Neural progenitor cell (in vitro differentiated cells): Measurements from ENCODE around the gene FHDC1. TPM values are rescaled to one million over a fixed set of nuclear protein-coding genes. Genes with fewer than 3 reads are reported as not detected.

ENCODE experiments used
- DNase-seq: peaks from one replicate; pipeline ENCODE4 v3.0.0-alpha.2; 2016; ENCODE audit warnings: low spot score
- H2AFZ ChIP-seq: fragments of 200-600 bp; sonication (generic); replicated peaks from 2 replicates; pipeline ENCODE4 v1.6.1; 2016; ENCODE audit warnings: antibody characterized with exemption
- H3F3A ChIP-seq: fragments of 200-600 bp; sonication (generic); 2 replicates; pipeline ENCODE4 v1.6.1; 2016; ENCODE audit warnings: antibody characterized with exemption, low read depth
- H3K27ac ChIP-seq: fragments of 200-600 bp; sonication (generic); 2 replicates; pipeline ENCODE4 v1.5.1; 2016; ENCODE audit warnings: mild to moderate bottlenecking
- H3K27me3 ChIP-seq: fragments of 200-600 bp; sonication (generic); 2 replicates; pipeline ENCODE4 v1.6.1; 2016; ENCODE audit warnings: mild to moderate bottlenecking, moderate library complexity
- H3K36me3 ChIP-seq: fragments of 200-600 bp; sonication (generic); 2 replicates; pipeline ENCODE4 v1.5.1; 2016
- H3K4me1 ChIP-seq: fragments of 200-600 bp; sonication (generic); 2 replicates; pipeline ENCODE4 v1.6.1; 2016; ENCODE audit warnings: mixed run types
- H3K4me2 ChIP-seq: fragments of 200-600 bp; sonication (generic); 2 replicates; pipeline ENCODE4 v1.6.1; 2016
- H3K4me3 ChIP-seq: fragments of 200-600 bp; sonication (generic); 2 replicates; pipeline ENCODE4 v1.5.1; 2016
- H3K79me2 ChIP-seq: fragments of 200-600 bp; sonication (generic); 2 replicates; pipeline ENCODE4 v1.6.1; 2016; ENCODE audit warnings: low read depth
- H3K9ac ChIP-seq: fragments of 200-600 bp; sonication (generic); 2 replicates; pipeline ENCODE4 v1.6.1; 2016
- H3K9me3 ChIP-seq: fragments of 200-600 bp; sonication (generic); 2 replicates; pipeline ENCODE4 v1.5.1; 2016; ENCODE audit warnings: low read depth
- H4K20me1 ChIP-seq: fragments of 200-600 bp; sonication (generic); 2 replicates; pipeline ENCODE4 v1.6.1; 2016; ENCODE audit warnings: low read depth
- H3K27ac Mint-ChIP-seq: 3 replicates; pipeline ENCODE4 v1.8.0; 2021; ENCODE audit warnings: mixed read lengths
- H3K27me3 Mint-ChIP-seq: 2 replicates; pipeline ENCODE4 v1.8.0; 2022; ENCODE audit warnings: low read depth, mild to moderate bottlenecking, inconsistent platforms, moderate library complexity, mixed read lengths; ENCODE audit not compliant: insufficient read depth
- H3K36me3 Mint-ChIP-seq: 3 replicates; pipeline ENCODE4 v1.8.0; 2021; ENCODE audit warnings: mixed read lengths
- H3K4me1 Mint-ChIP-seq: 3 replicates; pipeline ENCODE4 v1.8.0; 2021; ENCODE audit warnings: mixed read lengths
- H3K4me3 Mint-ChIP-seq: 3 replicates; pipeline ENCODE4 v1.8.0; 2021; ENCODE audit warnings: mild to moderate bottlenecking, moderate library complexity, mixed read lengths
- H3K9me3 Mint-ChIP-seq: 3 replicates; pipeline ENCODE4 v1.8.0; 2020; ENCODE audit warnings: mixed read lengths
- CTCF ChIP-seq: fragments of 200-600 bp; sonication (generic); IDR thresholded peaks from 2 replicates; pipeline ENCODE4 v1.5.1; 2017; ENCODE audit warnings: antibody characterized with exemption, mild to moderate bottlenecking
- EZH2 ChIP-seq: fragments of 200-600 bp; sonication (generic); IDR thresholded peaks from 2 replicates; pipeline ENCODE4 v1.6.1; 2017; ENCODE audit warnings: antibody characterized with exemption, mild to moderate bottlenecking, moderate library complexity
- EZH2phosphoT487 ChIP-seq: fragments of 200-600 bp; sonication (generic); IDR thresholded peaks from 2 replicates; pipeline ENCODE4 v1.6.1; 2017; ENCODE audit warnings: antibody characterized with exemption
- total RNA-seq: library from RNA; depleted of rRNA; stranded (reverse); fragments of >200 nt; gene quantifications from 2 replicates; pipeline ENCODE4 v1.2.3, GENCODE V29; 2015; ENCODE audit warnings: low replicate concordance

The FHDC1 gene
- total RNA-seq, 1 donor from 2014 or later = 3.0 TPM

- Histone ChIP-seq H3K27me3 (no peaks in the 10 kb centered on the region), H3K9ac (no peak overlapping the region), H3F3A (no peaks in the 10 kb centered on the region), H2AFZ (no peak overlapping the region), H3K4me3 (no peak overlapping the region), H3K4me2 (no peak overlapping the region), H3K79me2 (no peaks in the 10 kb centered on the region), H4K20me1 (no peaks in the 10 kb centered on the region), H3K4me1 (no peaks in the 10 kb centered on the region), H3K9me3 (peaks cover 14% of the 10 kb centered on the region), H3K36me3 (peaks cover 4% of the 10 kb centered on the region), H3K27ac (no peak overlapping the region)
- DNase-seq = no peak
- Mint-ChIP-seq H3K27me3 (no peaks in the 10 kb centered on the region), H3K4me1 (no peaks in the 10 kb centered on the region), H3K9me3 (peaks cover 24% of the 10 kb centered on the region), H3K36me3 (peaks cover 14% of the 10 kb centered on the region), H3K4me3 (no peak overlapping the region), H3K27ac (no peak overlapping the region)
- TF ChIP-seq CTCF (no peak), EZH2 (no peak), EZH2phosphoT487 (no peak)
These were observed 14.8 kb upstream of the FHDC1 start for GRCh38 chr4:152921284-152921683.

GRCh38 chr4:152925851-152926250 is 10.3 kb upstream of the FHDC1 start:
- Histone ChIP-seq H3K4me2 (no peak overlapping the region), H3K9me3 (peaks cover 3% of the 10 kb centered on the region), H3K27me3 (no peaks in the 10 kb centered on the region), H3F3A (no peaks in the 10 kb centered on the region), H3K79me2 (no peaks in the 10 kb centered on the region), H3K36me3 (no peaks in the 10 kb centered on the region), H4K20me1 (no peaks in the 10 kb centered on the region), H3K4me1 (peaks cover 17% of the 10 kb centered on the region), H2AFZ (no peak overlapping the region), H3K27ac (no peak overlapping the region), H3K4me3 (no peak overlapping the region), H3K9ac (no peak overlapping the region)
- Mint-ChIP-seq H3K27ac (no peak overlapping the region), H3K27me3 (peaks cover 2% of the 10 kb centered on the region), H3K9me3 (peaks cover 12% of the 10 kb centered on the region), H3K36me3 (peaks cover 3% of the 10 kb centered on the region), H3K4me1 (peaks cover 18% of the 10 kb centered on the region), H3K4me3 (no peak overlapping the region)
- TF ChIP-seq EZH2phosphoT487 = no peak
- TF ChIP-seq CTCF = no peak
- TF ChIP-seq EZH2 = no peak
- no peak for DNase-seq

GRCh38 chr4:152926959-152927358 is 9.2 kb upstream of the FHDC1 start:
- Mint-ChIP-seq H3K4me3 (no peak overlapping the region), H3K4me1 (peaks cover 20% of the 10 kb centered on the region)

GRCh38 chr4:152927737-152928136 is 8.4 kb upstream of the FHDC1 start:
- TF ChIP-seq EZH2 (no peak), CTCF (no peak), EZH2phosphoT487 (no peak)
- no peaks in the 10 kb centered on the region for H3K9me3 ChIP-seq
- no peaks in the 10 kb centered on the region for H4K20me1 ChIP-seq
- H3K36me3 ChIP-seq = no peaks in the 10 kb centered on the region
- H2AFZ ChIP-seq = no peak overlapping the region
- Mint-ChIP-seq H3K9me3 (peaks cover 6% of the 10 kb centered on the region), H3K36me3 (peaks cover 3% of the 10 kb centered on the region), H3K27ac (no peak overlapping the region), H3K27me3 (peaks cover 2% of the 10 kb centered on the region), H3K4me3 (no peak overlapping the region), H3K4me1 (peaks cover 20% of the 10 kb centered on the region)
- H3F3A ChIP-seq = no peaks in the 10 kb centered on the region
- no peak overlapping the region for H3K27ac ChIP-seq
- H3K4me2 ChIP-seq = no peak overlapping the region
- H3K4me3 ChIP-seq = no peak overlapping the region
- no peak overlapping the region for H3K9ac ChIP-seq
- peaks cover 17% of the 10 kb centered on the region for H3K4me1 ChIP-seq
- H3K27me3 ChIP-seq = no peaks in the 10 kb centered on the region
- no peak for DNase-seq
- H3K79me2 ChIP-seq = no peaks in the 10 kb centered on the region

More at GRCh38 chr4:152926959-152927358, 9.2 kb upstream of the FHDC1 start:
- no peaks in the 10 kb centered on the region for H3K27me3 ChIP-seq
- Mint-ChIP-seq H3K27ac (no peak overlapping the region), H3K36me3 (peaks cover 3% of the 10 kb centered on the region), H3K9me3 (peaks cover 6% of the 10 kb centered on the region), H3K27me3 (peaks cover 2% of the 10 kb centered on the region)
- no peak overlapping the region for H3K9ac ChIP-seq
- TF ChIP-seq EZH2phosphoT487 (no peak), EZH2 (no peak)
- peaks cover 17% of the 10 kb centered on the region for H3K4me1 ChIP-seq
- H4K20me1 ChIP-seq = no peaks in the 10 kb centered on the region
- DNase-seq = no peak
- H3K9me3 ChIP-seq = no peaks in the 10 kb centered on the region
- no peak overlapping the region for H3K27ac ChIP-seq
- H3K4me3 ChIP-seq = no peak overlapping the region
- no peak overlapping the region for H3K4me2 ChIP-seq
- H2AFZ ChIP-seq = no peak overlapping the region
- H3F3A ChIP-seq = no peaks in the 10 kb centered on the region
- no peaks in the 10 kb centered on the region for H3K36me3 ChIP-seq
- H3K79me2 ChIP-seq = no peaks in the 10 kb centered on the region
